ENCODE results near the gene CCSAP. TPM values are rescaled to one million over a fixed set of nuclear protein-coding genes. Genes with fewer than 3 reads are reported as not detected.
"Not testable (repeated sequence)": the region's sequence is repeated elsewhere in the genome, so short reads cannot be mapped to it uniquely, and the experiment has no call there.

Gene CCSAP
- total RNA-seq, 4 donors from 2014 or later, result 2.5 to 3.8 (median 3.5) TPM; not detected in 1

- no peak for TF ChIP-seq POLR2A (IDR thresholded peaks at IDR 0.05)
- TF ChIP-seq CTCF (IDR thresholded peaks at IDR 0.05), result no peak
- no peak for TF ChIP-seq EP300 (IDR thresholded peaks at IDR 0.05; ENCODE audit: low read depth)
- TF ChIP-seq POLR2AphosphoS5 (IDR thresholded peaks at IDR 0.05), result no peak
- Histone ChIP-seq H3K36me3 (peaks cover 0 to 21% (median 9%) of the 10 kb centered on the region in 4 donors), H3K27me3 (no peaks in the 10 kb centered on the region), H3K9me3 (no peaks in the 10 kb centered on the region), H3K27ac (no peak overlapping the region), H3K4me3 (no peak overlapping the region), H3K4me1 (no peaks in the 10 kb centered on the region)
- in situ Hi-C loops (cut with MboI; ENCODE audit: low pct_ligation_motif_present in 1 of 4, low pct_unique_long_range_greater_than_20kb in 1 of 4, low sequenced_read_pairs in 3 of 4) (no loop called here), intact Hi-C loops (cut with DNase I; ENCODE audit: low total_unique reads) (no loop called here)
- no peak for DNase-seq
- 84% methylated on average over 3 of the region's 3 CpGs; no CpG with 5 or more reads in 1 of the 2 donors for WGBS, 2 donors (ENCODE audit: low coverage in 1 of 2)
Observed at GRCh38 chr1:229296541-229296941, 46.3 kb downstream of the CCSAP start.

DNA sequence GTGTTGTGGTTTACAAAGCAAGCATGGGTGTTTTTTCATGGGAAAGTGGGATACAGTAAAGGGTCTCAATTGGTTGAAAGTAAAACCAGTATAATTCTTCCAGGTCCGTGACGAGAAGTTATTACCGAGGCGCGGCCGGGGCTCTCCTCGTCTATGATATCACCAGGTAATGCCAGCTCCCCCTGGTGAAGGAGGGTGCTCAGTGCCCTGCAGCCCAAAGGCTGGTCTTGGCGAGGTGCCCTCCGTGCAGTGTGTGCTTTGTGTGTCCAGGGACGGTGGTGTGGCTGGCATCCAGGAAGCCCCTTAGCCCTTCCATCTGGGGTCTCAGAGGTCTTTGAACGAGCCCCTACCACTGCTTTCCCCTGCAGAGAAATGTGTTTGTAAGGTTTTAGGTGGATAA lies 47.1 kb downstream of the CCSAP start:
- WGBS, 2 donors (ENCODE audit: low coverage in 1 of 2), result 64% methylated on average over 11 of the region's 11 CpGs; no CpG with 5 or more reads in 1 of the 2 donors
- intact Hi-C loops (cut with DNase I; ENCODE audit: low total_unique reads), result no loop called here
- TF ChIP-seq POLR2A (IDR thresholded peaks at IDR 0.05), result no peak
- peak in 4 of 5 experiments; percentile 30 to 40 (median 32) for TF ChIP-seq CTCF (IDR thresholded peaks at IDR 0.05)
- no peaks in the 10 kb centered on the region for H3K27me3 ChIP-seq
- H3K9me3 ChIP-seq, result no peaks in the 10 kb centered on the region
- no peaks in the 10 kb centered on the region for H3K4me1 ChIP-seq
- peak; percentile 64 for DNase-seq
- in situ Hi-C loops (cut with MboI; ENCODE audit: low pct_ligation_motif_present in 1 of 4, low pct_unique_long_range_greater_than_20kb in 1 of 4, low sequenced_read_pairs in 3 of 4), result no loop called here
- H3K4me3 ChIP-seq, result no peak overlapping the region
- peaks cover 0 to 29% (median 9%) of the 10 kb centered on the region in 4 donors for H3K36me3 ChIP-seq
- H3K27ac ChIP-seq, result no peak overlapping the region

DNA sequence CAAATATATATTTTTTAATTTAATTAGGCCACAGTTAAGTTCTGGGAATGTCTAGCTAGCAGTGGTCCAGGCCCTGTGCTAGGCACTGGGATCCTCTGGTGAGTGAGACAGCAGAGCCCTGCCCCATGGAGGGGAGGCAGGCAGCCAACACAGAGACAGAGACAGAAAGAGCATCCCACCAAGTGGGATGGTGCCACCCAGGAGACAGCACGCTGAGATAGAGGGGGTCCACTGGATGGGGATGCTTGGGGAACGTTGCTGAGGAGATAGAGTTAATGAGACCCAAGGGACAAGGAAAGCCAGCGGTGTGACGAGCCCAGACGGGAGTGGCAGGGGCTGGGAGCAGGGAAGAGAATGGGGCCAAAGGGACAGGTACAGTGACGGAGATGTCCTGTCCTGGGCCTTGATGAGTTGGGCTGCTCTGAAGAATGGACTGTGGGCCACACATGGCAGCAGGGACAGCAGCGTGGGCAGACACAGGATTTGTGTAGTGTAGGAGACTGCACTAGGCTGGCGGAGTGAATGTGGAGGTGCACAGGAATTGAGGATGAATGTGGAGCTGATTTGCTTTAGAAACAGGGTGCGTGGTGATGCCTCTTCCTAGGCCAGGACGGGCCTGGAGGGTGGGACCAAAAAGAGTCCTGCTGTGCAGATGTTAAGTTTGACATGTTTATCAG lies 49.2 kb downstream of the CCSAP start:
- Histone ChIP-seq H3K9me3 (no peaks in the 10 kb centered on the region), H3K27me3 (no peaks in the 10 kb centered on the region), H3K4me1 (peaks cover 0 to 7% (median 0%) of the 10 kb centered on the region in 4 donors), H3K4me3 (no peak overlapping the region), H3K36me3 (peaks cover 0 to 30% (median 5%) of the 10 kb centered on the region in 4 donors), H3K27ac (no peak overlapping the region)
- WGBS, 2 donors (ENCODE audit: low coverage in 1 of 2), result 89 to 93% methylated on average over 5 to 10 of the region's 10 CpGs
- TF ChIP-seq POLR2A (IDR thresholded peaks at IDR 0.05), result no peak
- TF ChIP-seq EP300 (IDR thresholded peaks at IDR 0.05; ENCODE audit: low read depth), result no peak
- no peak for TF ChIP-seq CTCF (IDR thresholded peaks at IDR 0.05)
- TF ChIP-seq POLR2AphosphoS5 (IDR thresholded peaks at IDR 0.05), result no peak
- no peak for DNase-seq
- in situ Hi-C loops (cut with MboI; ENCODE audit: low pct_ligation_motif_present in 1 of 4, low pct_unique_long_range_greater_than_20kb in 1 of 4, low sequenced_read_pairs in 3 of 4), result no loop called here
- intact Hi-C loops (cut with DNase I; ENCODE audit: low total_unique reads), result no loop called here

DNA sequence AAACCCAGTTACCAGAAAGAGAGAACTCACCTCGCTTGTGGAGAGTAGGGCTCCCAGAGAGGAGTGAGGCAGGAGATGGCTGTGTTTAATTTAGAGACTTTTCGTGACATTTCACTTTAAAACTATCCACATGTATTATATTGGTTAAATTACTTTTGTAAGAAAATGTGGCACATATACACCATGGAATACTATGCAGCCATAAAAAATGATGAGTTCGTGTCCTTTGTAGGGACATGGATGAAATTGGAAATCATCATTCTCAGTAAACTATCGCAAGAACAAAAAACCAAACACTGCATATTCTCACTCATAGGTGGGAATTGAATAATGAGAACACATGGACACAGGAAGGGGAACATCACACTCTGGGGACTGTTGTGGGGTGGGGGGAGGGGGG lies 51.2 kb downstream of the CCSAP start:
- in situ Hi-C loops (cut with MboI; ENCODE audit: low pct_ligation_motif_present in 1 of 4, low pct_unique_long_range_greater_than_20kb in 1 of 4, low sequenced_read_pairs in 3 of 4); H3K9me3 ChIP-seq; H3K4me3 ChIP-seq; H3K27me3 ChIP-seq; DNase-seq; H3K27ac ChIP-seq; intact Hi-C loops (cut with DNase I; ENCODE audit: low total_unique reads): not testable (repeated sequence)
- Histone ChIP-seq H3K36me3 (peaks cover 0 to 23% (median 3%) of the 10 kb centered on the region in 4 donors), H3K4me1 (peaks cover 0 to 14% (median 0%) of the 10 kb centered on the region in 4 donors)
- WGBS, 2 donors (ENCODE audit: low coverage in 1 of 2), result 93 to 94% methylated on average over 3 to 4 of the region's 4 CpGs

DNA sequence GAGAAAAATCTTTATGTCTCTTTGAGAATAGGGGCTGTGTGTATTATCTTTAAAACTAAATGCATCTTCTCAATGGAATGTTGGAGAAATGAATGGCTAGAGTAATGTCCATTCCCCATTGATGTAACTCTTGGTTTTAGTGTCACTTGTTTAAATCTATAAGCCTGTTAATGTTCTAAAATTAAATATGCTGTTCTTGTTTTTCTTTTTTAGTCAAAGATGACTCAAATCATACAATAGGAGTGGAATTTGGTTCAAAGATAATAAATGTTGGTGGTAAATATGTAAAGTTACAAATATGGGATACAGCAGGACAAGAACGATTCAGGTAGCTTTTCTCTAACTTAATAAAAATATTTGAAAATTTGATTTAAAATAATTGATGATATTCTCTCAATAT lies 54.3 kb downstream of the CCSAP start:
- Histone ChIP-seq H3K4me3 (no peak overlapping the region), H3K9me3 (no peaks in the 10 kb centered on the region), H3K36me3 (peaks cover 0 to 23% (median 3%) of the 10 kb centered on the region in 4 donors), H3K27me3 (no peaks in the 10 kb centered on the region), H3K4me1 (peaks cover 0 to 25% (median 4%) of the 10 kb centered on the region in 4 donors), H3K27ac (no peak overlapping the region)
- WGBS, 2 donors (ENCODE audit: low coverage in 1 of 2), result 79 to 88% methylated on average over 1 of the region's 1 CpG
- in situ Hi-C loops (cut with MboI; ENCODE audit: low pct_ligation_motif_present in 1 of 4, low pct_unique_long_range_greater_than_20kb in 1 of 4, low sequenced_read_pairs in 3 of 4) (no loop called here), intact Hi-C loops (cut with DNase I; ENCODE audit: low total_unique reads) (no loop called here)
- no peak for DNase-seq
- no peak for TF ChIP-seq CTCF (IDR thresholded peaks at IDR 0.05)
- no peak for TF ChIP-seq EP300 (IDR thresholded peaks at IDR 0.05; ENCODE audit: low read depth)
- TF ChIP-seq POLR2A (IDR thresholded peaks at IDR 0.05), result no peak
- TF ChIP-seq POLR2AphosphoS5 (IDR thresholded peaks at IDR 0.05), result no peak
